Measurements from ENCODE around the gene CELSR3.

GRCh38 chr3:48633743-48634142 lies 28.9 kb downstream of the CELSR3 start:
- TF ChIP-seq, protein P1, sequence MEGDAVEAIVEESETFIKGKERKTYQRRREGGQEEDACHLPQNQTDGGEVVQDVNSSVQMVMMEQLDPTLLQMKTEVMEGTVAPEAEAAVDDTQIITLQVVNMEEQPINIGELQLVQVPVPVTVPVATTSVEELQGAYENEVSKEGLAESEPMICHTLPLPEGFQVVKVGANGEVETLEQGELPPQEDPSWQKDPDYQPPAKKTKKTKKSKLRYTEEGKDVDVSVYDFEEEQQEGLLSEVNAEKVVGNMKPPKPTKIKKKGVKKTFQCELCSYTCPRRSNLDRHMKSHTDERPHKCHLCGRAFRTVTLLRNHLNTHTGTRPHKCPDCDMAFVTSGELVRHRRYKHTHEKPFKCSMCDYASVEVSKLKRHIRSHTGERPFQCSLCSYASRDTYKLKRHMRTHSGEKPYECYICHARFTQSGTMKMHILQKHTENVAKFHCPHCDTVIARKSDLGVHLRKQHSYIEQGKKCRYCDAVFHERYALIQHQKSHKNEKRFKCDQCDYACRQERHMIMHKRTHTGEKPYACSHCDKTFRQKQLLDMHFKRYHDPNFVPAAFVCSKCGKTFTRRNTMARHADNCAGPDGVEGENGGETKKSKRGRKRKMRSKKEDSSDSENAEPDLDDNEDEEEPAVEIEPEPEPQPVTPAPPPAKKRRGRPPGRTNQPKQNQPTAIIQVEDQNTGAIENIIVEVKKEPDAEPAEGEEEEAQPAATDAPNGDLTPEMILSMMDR (IDR thresholded peaks at IDR 0.05; ENCODE audit: insufficient read depth, low read length), result no peak
- TF ChIP-seq REST (IDR thresholded peaks at IDR 0.05; ENCODE audit: insufficient replicate concordance, low read depth) (no peak), POLR2AphosphoS5 (IDR thresholded peaks at IDR 0.05; ENCODE audit: low read depth) (no peak), GABPA (IDR thresholded peaks at IDR 0.05; ENCODE audit: low read depth) (no peak)

Data from HL-60 (cell line).